D721Med (cell line): Measurements from ENCODE around the gene ATP10B.

ENCODE experiments used
- DNase-seq: peaks from one replicate; pipeline ENCODE4 v3.0.0; 2011; ENCODE audit warnings: low spot score; ENCODE audit not compliant: insufficient read length
- FAIRE-seq: peaks from 2 replicates; lab custom pipeline; 2011; peaks lifted over from hg19 to GRCh38; lab: Jason Lieb, UNC
- CTCF ChIP-seq: IDR thresholded peaks from 2 replicates; pipeline ENCODE4 v1.5.1; 2012; ENCODE audit warnings: mild to moderate bottlenecking, control low read depth; ENCODE audit not compliant: insufficient read depth; ENCODE audit errors: missing control alignments

Gene ATP10B

GRCh38 chr5:160792732-160793529, 59.1 kb downstream of the ATP10B start:
- FAIRE-seq: no peak
- no peak for TF ChIP-seq CTCF
- no peak for DNase-seq

GRCh38 chr5:160792281-160792680, 59.7 kb downstream of the ATP10B start:
- FAIRE-seq (no peak), DNase-seq (no peak)
- no peak for TF ChIP-seq CTCF

- FAIRE-seq (no peak), DNase-seq (no peak)
- TF ChIP-seq CTCF: no peak
Measured at GRCh38 chr5:160789219-160789859, 62.7 kb downstream of the ATP10B start.

- no peak for FAIRE-seq
- TF ChIP-seq CTCF: no peak
- DNase-seq: no peak
Measured at GRCh38 chr5:160788102-160788660, 63.8 kb downstream of the ATP10B start.

GRCh38 chr5:160787240-160787639, 64.8 kb downstream of the ATP10B start:
- no peak for DNase-seq
- FAIRE-seq: no peak
- peak; percentile 28 for TF ChIP-seq CTCF

- no peak for TF ChIP-seq CTCF
- no peak for FAIRE-seq
- no peak for DNase-seq
Measured at GRCh38 chr5:160774666-160775315, 77.2 kb downstream of the ATP10B start.
